PC-9 (cell line): ENCODE results near the gene TJP3. TPM values are rescaled to one million over a fixed set of nuclear protein-coding genes. Genes with fewer than 3 reads are reported as not detected.

Source experiments
- BruUV-seq: library from RNA; stranded (reverse); fragments of 400-500 nt; replicated peaks from 2 replicates; lab custom pipeline; 2021; lab: Mats Ljungman, UMichigan
- CTCF ChIA-PET: fragments of 300-600 bp; sonication (Branson Sonifier 250); formaldehyde crosslinking; loops from one replicate; lab custom pipeline; 2022; ENCODE audit warnings: antibody characterized with exemption; lab: Charles Lee
- POLR2A ChIA-PET: fragments of 300-600 bp; sonication (Branson Sonifier 250); formaldehyde crosslinking; loops from one replicate; lab custom pipeline; 2022; ENCODE audit warnings: antibody characterized with exemption; ENCODE audit not compliant: unreplicated experiment; lab: Charles Lee
- DNase-seq, 2 experiments: peaks; one replicate each; pipeline versions ENCODE4 v3.0.0 to v3.0.0-alpha.2; 2015 to 2022; ENCODE audit warnings: mixed read lengths in 1 of 2
- H2AFZ ChIP-seq: fragments of 200-600 bp; sonication (generic); 2 replicates; pipeline ENCODE4 v1.8.1; 2017; ENCODE audit warnings: antibody characterized with exemption
- H3F3A ChIP-seq: fragments of 200-600 bp; sonication (generic); 2 replicates; pipeline ENCODE4 v1.8.1; 2017; ENCODE audit warnings: antibody characterized with exemption, mild to moderate bottlenecking, low read depth; ENCODE audit not compliant: insufficient read depth
- H3K27ac ChIP-seq: fragments of 200-600 bp; sonication (generic); 2 replicates; pipeline ENCODE4 v1.6.1; 2016; ENCODE audit warnings: mixed run types
- H3K27me3 ChIP-seq: fragments of 200-600 bp; sonication (generic); 2 replicates; pipeline ENCODE4 v1.6.1; 2016; ENCODE audit warnings: low read depth, mixed run types; ENCODE audit not compliant: insufficient read depth
- H3K36me3 ChIP-seq: fragments of 200-600 bp; sonication (generic); 2 replicates; pipeline ENCODE4 v1.6.1; 2016; ENCODE audit warnings: low read depth, mixed run types
- H3K4me1 ChIP-seq: fragments of 200-600 bp; sonication (generic); replicated peaks from 2 replicates; pipeline ENCODE4 v1.6.1; 2016; ENCODE audit warnings: mixed run types; ENCODE audit not compliant: insufficient read depth
- H3K4me2 ChIP-seq: fragments of 200-600 bp; sonication (generic); 2 replicates; pipeline ENCODE4 v1.6.1; 2017; ENCODE audit warnings: mixed run types
- H3K4me3 ChIP-seq: fragments of 200-600 bp; sonication (generic); 2 replicates; pipeline ENCODE4 v1.6.1; 2016; ENCODE audit warnings: mixed run types
- H3K79me2 ChIP-seq: fragments of 200-600 bp; sonication (generic); 2 replicates; pipeline ENCODE4 v1.6.1; 2017; ENCODE audit warnings: low read depth, mixed run types
- H3K9me2 ChIP-seq: fragments of 200-600 bp; sonication (generic); 2 replicates; pipeline ENCODE4 v1.8.1; 2017; ENCODE audit warnings: mild to moderate bottlenecking; ENCODE audit not compliant: insufficient read depth
- H3K9me3 ChIP-seq: fragments of 200-600 bp; sonication (generic); 2 replicates; pipeline ENCODE4 v1.8.1; 2016; ENCODE audit warnings: low read depth; ENCODE audit not compliant: insufficient read depth
- H4K20me1 ChIP-seq: fragments of 200-600 bp; sonication (generic); 2 replicates; pipeline ENCODE4 v1.8.1; 2017; ENCODE audit not compliant: insufficient read depth
- CTCF ChIP-seq: fragments of 200-600 bp; sonication (generic); conservative IDR thresholded peaks from 2 replicates; pipeline ENCODE4 v1.6.1; 2017; ENCODE audit warnings: mixed run types, antibody characterized with exemption, mild to moderate bottlenecking, moderate library complexity
- EZH2 ChIP-seq: fragments of 200-600 bp; sonication (generic); IDR thresholded peaks from 2 replicates; pipeline ENCODE4 v1.8.0; 2017; ENCODE audit warnings: antibody characterized with exemption, low read depth
- intact Hi-C: fragments of 100-400 bp; cut with micrococcal nuclease; formaldehyde crosslinking; loops from one replicate; pipeline ENCODE4 v1.10.0; 2022; ENCODE audit not compliant: unreplicated experiment
- total RNA-seq: library from RNA; stranded (reverse); gene quantifications from 2 replicates; pipeline ENCODE4 v1.2.3, GENCODE V29; 2021

Gene TJP3
- total RNA-seq, 1 experiment from 2014 or later, result 56.8 TPM

GRCh38 chr19:3669082-3669946 lies 38.9 kb upstream of the TJP3 start:
- Histone ChIP-seq H4K20me1 (no peaks in the 10 kb centered on the region; the same call in 1 of the 2 replicates), H3K9me2 (no peaks in the 10 kb centered on the region), H3K36me3 (no peaks in the 10 kb centered on the region), H3K4me1 (no peaks in the 10 kb centered on the region), H3F3A (no peaks in the 10 kb centered on the region), H3K27ac (no peak overlapping the region), H3K27me3 (no peaks in the 10 kb centered on the region), H2AFZ (no peak overlapping the region), H3K4me2 (no peak overlapping the region), H3K9me3 (no peaks in the 10 kb centered on the region), H3K4me3 (no peak overlapping the region), H3K79me2 (no peaks in the 10 kb centered on the region)
- BruUV-seq, result no TSS peak
- no peak for TF ChIP-seq EZH2
- no peak for TF ChIP-seq CTCF
- no peak for DNase-seq
- ChIA-PET POLR2A (no interaction called here), CTCF (no interaction called here)
- intact Hi-C loops, result loop anchor here (5.0 kb wide), 1 partner anchor 538 kb away; no protein-coding TSS in a partner anchor

- H2AFZ ChIP-seq, result no peak overlapping the region
- H3K27me3 ChIP-seq, result no peaks in the 10 kb centered on the region
Measured at GRCh38 chr19:3669947-3670795, 38.0 kb upstream of the TJP3 start.

More at GRCh38 chr19:3669947-3670795, 38.0 kb upstream of the TJP3 start:
- no peaks in the 10 kb centered on the region for H3K9me2 ChIP-seq
- ChIA-PET CTCF (no interaction called here), POLR2A (no interaction called here)
- BruUV-seq, result no TSS peak
- no peaks in the 10 kb centered on the region for H3K9me3 ChIP-seq
- TF ChIP-seq EZH2, result no peak
- no peak for TF ChIP-seq CTCF
- intact Hi-C loops, result loop anchor here (5.0 kb wide), 1 partner anchor 537 kb away; no protein-coding TSS in a partner anchor
- H3K4me2 ChIP-seq, result no peak overlapping the region
- DNase-seq, result no peak
- H3K27ac ChIP-seq, result no peak overlapping the region
- H3K36me3 ChIP-seq, result no peaks in the 10 kb centered on the region
- no peaks in the 10 kb centered on the region for H3F3A ChIP-seq
- H3K4me1 ChIP-seq, result no peaks in the 10 kb centered on the region
- no peaks in the 10 kb centered on the region for H3K79me2 ChIP-seq
- no peaks in the 10 kb centered on the region; the same call in 1 of the 2 replicates for H4K20me1 ChIP-seq
- H3K4me3 ChIP-seq, result no peak overlapping the region
